NCI-H2227 treated with DMSO at 0.1 percent for 48 hours (cell line): ENCODE results near the gene SPEG.
A peak's percentile ranks its signal among the peaks of the same experiment; 100 is the strongest.

Experiments used
- DNase-seq: peaks from one replicate; lab custom pipeline; 2025; lab: John Stamatoyannopoulos, UW

Gene SPEG

GRCh38 chr2:219425238-219426067 is 9.2 kb upstream of the SPEG start:
- DNase-seq, result no peak

GRCh38 chr2:219426068-219426443 is 8.6 kb upstream of the SPEG start:
- DNase-seq, result no peak

GRCh38 chr2:219426534-219427136 is 8.0 kb upstream of the SPEG start:
- DNase-seq, result no peak

- DNase-seq, result no peak
These were observed 6.2 kb upstream of the SPEG start for GRCh38 chr2:219428469-219428868.

- no peak for DNase-seq
These were observed 4.6 kb upstream of the SPEG start for GRCh38 chr2:219429958-219430606.

- no peak for DNase-seq
These were observed 3.7 kb upstream of the SPEG start for GRCh38 chr2:219430633-219431615.

- DNase-seq, result no peak
These were observed 776 bp upstream of the SPEG start for GRCh38 chr2:219433666-219434467.

- no peak for DNase-seq
These were observed 250 bp upstream of the SPEG start for GRCh38 chr2:219434468-219434717.

- DNase-seq, result no peak
These were observed 1.1 kb downstream of the SPEG start for GRCh38 chr2:219435701-219436100.

GRCh38 chr2:219436491-219436890 is 1.8 kb downstream of the SPEG start:
- DNase-seq, result no peak

GRCh38 chr2:219437141-219437540 is 2.5 kb downstream of the SPEG start:
- no peak for DNase-seq

GRCh38 chr2:219437690-219438206 is 3.1 kb downstream of the SPEG start:
- no peak for DNase-seq

GRCh38 chr2:219438453-219438852 is 3.8 kb downstream of the SPEG start:
- no peak for DNase-seq

- no peak for DNase-seq
These were observed 4.9 kb downstream of the SPEG start for GRCh38 chr2:219439506-219439905.

GRCh38 chr2:219440388-219441256 is 6.0 kb downstream of the SPEG start:
- no peak for DNase-seq

- peak; percentile 27 for DNase-seq
These were observed 7.0 kb downstream of the SPEG start for GRCh38 chr2:219441451-219442255.

GRCh38 chr2:219442256-219443015 is 7.8 kb downstream of the SPEG start:
- no peak for DNase-seq

- no peak for DNase-seq
These were observed 8.5 kb downstream of the SPEG start for GRCh38 chr2:219443016-219443696.
